Naive thymus-derived CD4-positive, alpha-beta T cell (primary cell): Measurements from ENCODE around the gene GNL1. TPM values are rescaled to one million over a fixed set of nuclear protein-coding genes. Genes with fewer than 3 reads are reported as not detected.
"Not testable (repeated sequence)": the region's sequence is repeated elsewhere in the genome, so short reads cannot be mapped to it uniquely, and the experiment has no call there.

Experiments used
- ATAC-seq: fragments of 150-1000 bp; cut with Tn5 transposase; 2 replicates; pipeline ENCODE4 v1.10.0; 2021; ENCODE audit warnings: mild to moderate bottlenecking, moderate library complexity
- CTCF ChIA-PET: fragments of 350-600 bp; sonication (Branson Sonifier 250); formaldehyde crosslinking; loops from one replicate; lab custom pipeline; 2021; ENCODE audit warnings: antibody characterized with exemption; lab: Charles Lee
- POLR2A ChIA-PET: fragments of 350-600 bp; sonication (Branson Sonifier 250); formaldehyde crosslinking; loops from one replicate; lab custom pipeline; 2021; ENCODE audit warnings: antibody characterized with exemption, inconsistent platforms; lab: Charles Lee
- DNase-seq, 9 donors: peaks; one replicate each; pipeline versions ENCODE4 v3.0.0 to v3.0.0-alpha.2; 2020 to 2022; ENCODE audit warnings: mixed read lengths in 1 of 9
- H3K27ac ChIP-seq: one replicate; pipeline ENCODE4 v1.7.0; 2013; ENCODE audit warnings: mild to moderate bottlenecking, low read depth, low read length, moderate library complexity
- H3K27me3 ChIP-seq, 2 donors: one replicate each; pipeline ENCODE4 v1.7.0; 2013; ENCODE audit warnings: low read length in 2 of 2, mild to moderate bottlenecking in 2 of 2, moderate library complexity in 2 of 2; ENCODE audit not compliant: control insufficient read depth in 2 of 2, insufficient read depth in 2 of 2
- H3K36me3 ChIP-seq, 3 experiments: 1 replicate in 2 of 3; 2 replicates in 1 of 3; pipeline ENCODE4 v1.7.0; 2013; ENCODE audit warnings: low read length in 3 of 3, mild to moderate bottlenecking in 3 of 3, moderate library complexity in 1 of 3; ENCODE audit not compliant: insufficient read depth in 3 of 3, control insufficient read depth in 2 of 3
- H3K4me1 ChIP-seq, 2 donors: one replicate each; pipeline ENCODE4 v1.7.0; 2013; ENCODE audit warnings: low read length in 2 of 2, mild to moderate bottlenecking in 2 of 2, moderate library complexity in 1 of 2; ENCODE audit not compliant: control insufficient read depth in 2 of 2, insufficient read depth in 2 of 2
- H3K4me3 ChIP-seq: 2 replicates; pipeline ENCODE4 v1.7.0; 2013; ENCODE audit warnings: mild to moderate bottlenecking, low read length
- H3K9me3 ChIP-seq, 3 experiments: 1 replicate in 2 of 3; 2 replicates in 1 of 3; pipeline ENCODE4 v1.7.0; 2013; ENCODE audit warnings: low read length in 3 of 3; ENCODE audit not compliant: control insufficient read depth in 2 of 3
- H3K27ac Mint-ChIP-seq, 9 donors: one replicate each; pipeline ENCODE4 v1.8.0; 2020 to 2022; ENCODE audit warnings: mixed read lengths in 9 of 9, mild to moderate bottlenecking in 8 of 9, moderate library complexity in 5 of 9, inconsistent platforms in 2 of 9
- H3K27me3 Mint-ChIP-seq, 5 donors: one replicate each; pipeline ENCODE4 v1.8.0; 2021 to 2022; ENCODE audit warnings: mixed read lengths in 5 of 5, mild to moderate bottlenecking in 1 of 5
- H3K36me3 Mint-ChIP-seq, 5 donors: one replicate each; pipeline ENCODE4 v1.8.0; 2020 to 2022; ENCODE audit warnings: mixed read lengths in 5 of 5, mild to moderate bottlenecking in 3 of 5, inconsistent platforms in 1 of 5
- H3K4me1 Mint-ChIP-seq, 7 donors: one replicate each; pipeline ENCODE4 v1.8.0; 2020 to 2022; ENCODE audit warnings: mixed read lengths in 7 of 7, mild to moderate bottlenecking in 3 of 7, inconsistent platforms in 1 of 7
- H3K4me3 Mint-ChIP-seq, 10 donors: one replicate each; pipeline ENCODE4 v1.8.0; 2020 to 2022; ENCODE audit warnings: mild to moderate bottlenecking in 10 of 10, mixed read lengths in 10 of 10, moderate library complexity in 6 of 10, inconsistent platforms in 2 of 10
- H3K9me3 Mint-ChIP-seq, 11 donors: one replicate each; pipeline ENCODE4 v1.8.0; 2020 to 2022; ENCODE audit warnings: mixed read lengths in 11 of 11, mild to moderate bottlenecking in 4 of 11, inconsistent platforms in 1 of 11, moderate library complexity in 1 of 11
- intact Hi-C, 2 donors: fragments of 100-400 bp; cut with micrococcal nuclease; formaldehyde crosslinking; loops; one replicate each; pipeline ENCODE4 v1.15.1; 2023
- polyA plus RNA-seq, 2 donors: library from polyadenylated mRNA; unstranded; fragments of 300-500 nt; fragmentation: Illumina TruSeq; gene quantifications; one replicate each; pipeline ENCODE4 v1.2.3, GENCODE V29; 2021
- total RNA-seq, 6 experiments: library from RNA in 5 of 6; stranded (reverse) in 5 of 6; gene quantifications; 1 replicate in 5 of 6; 2 replicates in 1 of 6; pipeline ENCODE4 v1.2.3 and lab custom pipeline; 2021 to 2026

The GNL1 gene
- total and polyA plus RNA-seq, 7 experiments from 2014 or later, result 27.7 to 190 (median 65.1) TPM

GRCh38 chr6:30541515-30542403 lies 14.5 kb downstream of the GNL1 start:
- no peaks in the 10 kb centered on the region for H3K27me3 ChIP-seq
- H3K27ac ChIP-seq, result peak overlapping the region; percentile 67
- ChIA-PET POLR2A (interaction anchor here (0.7 to 13.1 kb wide), 28 partner anchors 9 to 195 kb away, joined by 3 to 199 read pairs (median 11); partner anchors contain the start of genes ABCF1, GNL1, HLA-E and MDC1), CTCF (interaction anchor here (0.7 to 14.3 kb wide), 36 partner anchors 10 to 191 kb away, joined by 3 to 263 read pairs (median 4); partner anchors contain the start of genes ABCF1, GNL1, HLA-E and PRR3)
- H3K27ac Mint-ChIP-seq, result peak overlapping the region; percentile 82 to 96 (median 93)
- intact Hi-C loops, result loop anchor here (1.0 to 5.0 kb wide), 9 partner anchors 8 to 546 kb away; partner anchors contain the start of genes DHX16 (in 1 of the 2), GNL1 (in 1 of the 2), MRPS18B (in 1 of the 2) and PPP1R10 (in 1 of the 2)
- peaks cover 0 to 18% (median 0%) of the 10 kb centered on the region in 3 experiments for H3K36me3 ChIP-seq
- peak overlapping the region; percentile 83 to 92 (median 86) for H3K4me3 Mint-ChIP-seq
- H3K36me3 Mint-ChIP-seq, result peaks cover 0 to 5% (median 0%) of the 10 kb centered on the region in 5 donors
- H3K27me3 Mint-ChIP-seq, result peaks cover 0 to 3% (median 0%) of the 10 kb centered on the region in 5 donors
- H3K4me3 ChIP-seq, result peak overlapping the region; percentile 64
- peak; percentile 84 for ATAC-seq
- peaks cover 0 to 2% (median 0%) of the 10 kb centered on the region in 11 donors for H3K9me3 Mint-ChIP-seq
- peaks cover 29 to 38% (median 35%) of the 10 kb centered on the region in 7 donors for H3K4me1 Mint-ChIP-seq
- peaks cover 26 to 29% of the 10 kb centered on the region in 2 donors for H3K4me1 ChIP-seq
- H3K9me3 ChIP-seq, result no peaks in the 10 kb centered on the region
- DNase-seq, result peak; percentile 60 to 84 (median 81)

- POLR2A ChIA-PET, result interaction anchor here (0.6 to 13.1 kb wide), 7 partner anchors 8 to 117 kb away, joined by 4 to 199 read pairs (median 7); partner anchors contain the start of gene HLA-E
- H3K4me1 ChIP-seq, result peaks cover 6 to 8% of the 10 kb centered on the region in 2 donors
- H3K36me3 ChIP-seq, result no peaks in the 10 kb centered on the region
- H3K9me3 Mint-ChIP-seq, result peaks cover 0 to 2% (median 0%) of the 10 kb centered on the region in 11 donors
- DNase-seq, result no peak
- H3K36me3 Mint-ChIP-seq, result no peaks in the 10 kb centered on the region
- peaks cover 0 to 3% (median 0%) of the 10 kb centered on the region in 5 donors for H3K27me3 Mint-ChIP-seq
- peaks cover 10 to 25% (median 18%) of the 10 kb centered on the region in 7 donors for H3K4me1 Mint-ChIP-seq
- no peak overlapping the region for H3K27ac Mint-ChIP-seq
- no peak overlapping the region for H3K4me3 ChIP-seq
- H3K27me3 ChIP-seq, result no peaks in the 10 kb centered on the region
- intact Hi-C loops, result no loop called here
- H3K27ac ChIP-seq, result no peak overlapping the region
- CTCF ChIA-PET, result interaction anchor here (3.3 to 9.2 kb wide), 2 partner anchors 54 to 59 kb away, joined by 18 to 104 read pairs; no protein-coding TSS in a partner anchor
- no peaks in the 10 kb centered on the region for H3K9me3 ChIP-seq
- no peak for ATAC-seq
- no peak overlapping the region for H3K4me3 Mint-ChIP-seq
Observed at GRCh38 chr6:30537931-30538330, 18.4 kb downstream of the GNL1 start.

- Mint-ChIP-seq H3K9me3 (peaks cover 0 to 4% (median 0%) of the 10 kb centered on the region in 11 donors), H3K4me3 (peak overlapping the region in 8 of 10 donors; percentile 49 to 91 (median 64)), H3K36me3 (peaks cover 0 to 6% (median 0%) of the 10 kb centered on the region in 5 donors), H3K4me1 (peaks cover 16 to 41% (median 32%) of the 10 kb centered on the region in 7 donors), H3K27ac (peak overlapping the region in 7 of 9 donors; percentile 53 to 91 (median 81)), H3K27me3 (peaks cover 0 to 3% (median 0%) of the 10 kb centered on the region in 5 donors)
- H3K27me3 ChIP-seq, result no peaks in the 10 kb centered on the region
- H3K9me3 ChIP-seq, result no peaks in the 10 kb centered on the region
- H3K36me3 ChIP-seq, result no peaks in the 10 kb centered on the region
- peak; percentile 29 for ATAC-seq
- peaks cover 19 to 24% of the 10 kb centered on the region in 2 donors for H3K4me1 ChIP-seq
- no peak overlapping the region for H3K27ac ChIP-seq
- DNase-seq, result no peak
- no peak overlapping the region for H3K4me3 ChIP-seq
- ChIA-PET CTCF (interaction anchor here (0.6 to 6.5 kb wide), 6 partner anchors 10 to 49 kb away, joined by 4 to 96 read pairs (median 33); partner anchors contain the start of gene GNL1), POLR2A (interaction anchor here (0.7 to 5.2 kb wide), 8 partner anchors 9 to 560 kb away, joined by 3 to 184 read pairs (median 35); partner anchors contain the start of gene HLA-E)
- intact Hi-C loops, result loop anchor here in 1 of 2 donors (1.0 kb wide), 1 partner anchor 8 kb away; no protein-coding TSS in a partner anchor
Observed at GRCh38 chr6:30533460-30534294, 22.6 kb downstream of the GNL1 start.

- Histone ChIP-seq H3K4me3 (no peak overlapping the region), H3K27me3 (no peaks in the 10 kb centered on the region), H3K4me1 (peaks cover 19 to 24% of the 10 kb centered on the region in 2 donors), H3K36me3 (no peaks in the 10 kb centered on the region), H3K27ac (no peak overlapping the region), H3K9me3 (no peaks in the 10 kb centered on the region)
- H3K4me3 Mint-ChIP-seq, result peak overlapping the region in 7 of 10 donors; percentile 11 to 58 (median 41)
- H3K27ac Mint-ChIP-seq, result peak overlapping the region in 8 of 9 donors; percentile 32 to 90 (median 58)
- ChIA-PET POLR2A (interaction anchor here (0.6 to 5.2 kb wide), 17 partner anchors 9 to 1650 kb away, joined by 3 to 184 read pairs (median 7); partner anchors contain the start of genes HLA-E, MRPS18B and PRR3), CTCF (interaction anchor here (0.7 to 6.5 kb wide), 9 partner anchors 11 to 83 kb away, joined by 3 to 96 read pairs (median 6); no protein-coding TSS in a partner anchor)
- intact Hi-C loops, result no loop called here
- no peaks in the 10 kb centered on the region for H3K27me3 Mint-ChIP-seq
- no peak for ATAC-seq
- peaks cover 0 to 10% (median 0%) of the 10 kb centered on the region in 5 donors for H3K36me3 Mint-ChIP-seq
- H3K9me3 Mint-ChIP-seq, result peaks cover 0 to 12% (median 2%) of the 10 kb centered on the region in 11 donors
- peaks cover 16 to 56% (median 41%) of the 10 kb centered on the region in 7 donors for H3K4me1 Mint-ChIP-seq
- no peak for DNase-seq
Observed at GRCh38 chr6:30530014-30530413, 26.3 kb downstream of the GNL1 start.

- ChIA-PET POLR2A (interaction anchor here (0.6 to 5.2 kb wide), 18 partner anchors 8 to 1650 kb away, joined by 3 to 184 read pairs (median 6); partner anchors contain the start of genes HLA-E, MRPS18B and PRR3), CTCF (interaction anchor here (1.0 to 6.5 kb wide), 7 partner anchors 11 to 84 kb away, joined by 3 to 96 read pairs (median 7); no protein-coding TSS in a partner anchor)
- H3K27ac Mint-ChIP-seq, result peak overlapping the region; percentile 32 to 90 (median 63)
- H3K9me3 Mint-ChIP-seq, result peaks cover 0 to 18% (median 7%) of the 10 kb centered on the region in 11 donors
- H3K36me3 Mint-ChIP-seq, result peaks cover 0 to 16% (median 0%) of the 10 kb centered on the region in 5 donors
- H3K27me3 Mint-ChIP-seq, H3K27ac ChIP-seq, H3K36me3 ChIP-seq, intact Hi-C loops, H3K9me3 ChIP-seq, H3K27me3 ChIP-seq, H3K4me3 ChIP-seq: not testable (repeated sequence)
- H3K4me1 ChIP-seq, result peaks cover 19 to 24% of the 10 kb centered on the region in 2 donors
- H3K4me1 Mint-ChIP-seq, result peaks cover 16 to 59% (median 41%) of the 10 kb centered on the region in 7 donors
- H3K4me3 Mint-ChIP-seq, result peak overlapping the region in 9 of 10 donors; percentile 21 to 65 (median 52)
- DNase-seq, result peak in 1 of 9 donors; percentile 55
- ATAC-seq, result peak; percentile 26
Observed at GRCh38 chr6:30529349-30529875, 26.9 kb downstream of the GNL1 start.
